Kidney epithelial cell (primary cell): ENCODE measurements around the gene SEC14L2. TPM values are rescaled to one million over a fixed set of nuclear protein-coding genes. Genes with fewer than 3 reads are reported as not detected.

Experiments
- DNase-seq: peaks from one replicate; pipeline ENCODE4 v3.0.0-alpha.2; 2010; ENCODE audit warnings: low read depth
- H3K27me3 ChIP-seq: 2 replicates; pipeline ENCODE4 v1.6.0; 2011; ENCODE audit warnings: low read length; ENCODE audit not compliant: control insufficient read depth, insufficient read depth
- H3K36me3 ChIP-seq: 2 replicates; pipeline ENCODE4 v1.5.1; 2011; ENCODE audit warnings: low read length; ENCODE audit not compliant: control insufficient read depth, insufficient read depth
- H3K4me3 ChIP-seq: 2 replicates; pipeline ENCODE4 v1.5.1; 2011; ENCODE audit warnings: low read depth, mild to moderate bottlenecking, control low read depth, low read length
- total RNA-seq: library from RNA; depleted of rRNA; stranded (reverse); fragments of >200 nt; gene quantifications from 2 replicates; pipeline ENCODE4 v1.2.3, GENCODE V29; 2015
- TF ChIP-seq, protein P1 (sequence below): IDR thresholded peaks from 2 replicates; pipeline ENCODE4 v1.5.1; 2011; ENCODE audit warnings: mild to moderate bottlenecking, moderate library complexity, low read length, control low read depth, inconsistent platforms; ENCODE audit not compliant: insufficient read depth, poor library complexity, severe bottlenecking

Gene SEC14L2
- total RNA-seq, 1 donor from 2014 or later, result 31.7 TPM

DNA sequence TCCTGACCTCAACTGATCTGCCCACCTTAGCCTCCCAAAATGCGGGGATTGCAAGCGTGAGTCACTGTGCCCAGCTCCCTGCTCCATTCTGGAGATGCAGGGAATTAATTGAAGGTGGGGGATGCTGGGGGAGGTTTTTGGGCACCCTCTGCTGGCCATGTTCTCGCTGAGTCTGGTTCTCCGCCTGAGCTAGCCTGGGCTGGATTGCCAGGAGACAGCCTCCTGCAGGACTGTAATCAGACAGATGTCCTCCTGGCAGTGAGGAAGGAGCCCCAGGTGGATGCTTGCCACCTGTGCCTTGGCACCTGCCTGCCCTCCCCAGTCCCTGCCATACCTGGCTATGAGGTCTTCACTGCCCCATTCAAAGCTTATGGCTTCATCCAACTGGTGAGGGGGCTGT lies 34.1 kb downstream of the SEC14L2 start:
- DNase-seq, result no peak
- no peak overlapping the region for H3K4me3 ChIP-seq
- TF ChIP-seq, protein P1, sequence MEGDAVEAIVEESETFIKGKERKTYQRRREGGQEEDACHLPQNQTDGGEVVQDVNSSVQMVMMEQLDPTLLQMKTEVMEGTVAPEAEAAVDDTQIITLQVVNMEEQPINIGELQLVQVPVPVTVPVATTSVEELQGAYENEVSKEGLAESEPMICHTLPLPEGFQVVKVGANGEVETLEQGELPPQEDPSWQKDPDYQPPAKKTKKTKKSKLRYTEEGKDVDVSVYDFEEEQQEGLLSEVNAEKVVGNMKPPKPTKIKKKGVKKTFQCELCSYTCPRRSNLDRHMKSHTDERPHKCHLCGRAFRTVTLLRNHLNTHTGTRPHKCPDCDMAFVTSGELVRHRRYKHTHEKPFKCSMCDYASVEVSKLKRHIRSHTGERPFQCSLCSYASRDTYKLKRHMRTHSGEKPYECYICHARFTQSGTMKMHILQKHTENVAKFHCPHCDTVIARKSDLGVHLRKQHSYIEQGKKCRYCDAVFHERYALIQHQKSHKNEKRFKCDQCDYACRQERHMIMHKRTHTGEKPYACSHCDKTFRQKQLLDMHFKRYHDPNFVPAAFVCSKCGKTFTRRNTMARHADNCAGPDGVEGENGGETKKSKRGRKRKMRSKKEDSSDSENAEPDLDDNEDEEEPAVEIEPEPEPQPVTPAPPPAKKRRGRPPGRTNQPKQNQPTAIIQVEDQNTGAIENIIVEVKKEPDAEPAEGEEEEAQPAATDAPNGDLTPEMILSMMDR, result no peak
- H3K36me3 ChIP-seq, result no peaks in the 10 kb centered on the region
- H3K27me3 ChIP-seq, result no peaks in the 10 kb centered on the region

DNA sequence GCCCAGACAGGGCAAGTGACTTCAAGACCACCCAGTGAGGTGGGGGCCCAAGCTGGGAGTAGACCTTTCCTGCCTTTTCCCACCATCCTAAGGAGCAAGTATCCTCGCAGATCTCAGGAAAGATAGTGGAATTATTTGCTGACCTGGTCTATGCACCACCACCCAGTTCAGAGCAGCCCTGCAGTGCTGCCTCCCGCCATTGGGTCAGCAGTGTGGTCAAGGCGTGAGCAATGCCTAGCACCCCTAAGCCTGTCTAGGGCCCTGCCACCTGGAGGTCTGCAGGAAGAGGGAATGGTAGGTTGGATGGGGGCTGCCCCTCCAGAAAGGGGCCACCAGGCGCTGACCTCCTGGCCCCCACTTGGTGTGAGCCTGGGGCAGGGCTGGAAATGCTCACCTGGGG lies 35.3 kb downstream of the SEC14L2 start:
- TF ChIP-seq, protein P1, result no peak
- no peaks in the 10 kb centered on the region for H3K36me3 ChIP-seq
- H3K4me3 ChIP-seq, result no peak overlapping the region
- DNase-seq, result no peak
- no peaks in the 10 kb centered on the region for H3K27me3 ChIP-seq

DNA sequence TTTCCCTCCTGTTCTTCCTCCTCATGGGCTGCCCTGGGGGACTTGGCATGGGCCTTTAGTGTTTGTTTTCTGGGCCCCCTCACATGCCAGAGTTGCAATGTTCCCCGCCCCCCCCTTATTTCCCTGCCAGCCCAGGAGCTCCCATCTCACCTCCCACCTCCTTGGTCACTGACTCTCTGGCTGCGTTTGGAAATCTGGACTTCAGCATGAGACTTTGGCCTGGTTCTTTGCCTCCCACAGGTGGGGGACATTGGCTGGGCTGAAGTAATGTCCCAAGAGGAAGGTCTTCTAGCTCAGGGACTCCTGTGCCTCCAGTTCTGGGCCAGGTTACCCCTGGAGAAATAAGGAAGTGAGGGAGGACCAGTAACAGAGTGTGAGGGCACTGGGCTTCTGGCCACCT lies 35.7 kb downstream of the SEC14L2 start:
- Histone ChIP-seq H3K36me3 (no peaks in the 10 kb centered on the region), H3K4me3 (no peak overlapping the region), H3K27me3 (no peaks in the 10 kb centered on the region)
- no peak for DNase-seq
- TF ChIP-seq, protein P1, result no peak

DNA sequence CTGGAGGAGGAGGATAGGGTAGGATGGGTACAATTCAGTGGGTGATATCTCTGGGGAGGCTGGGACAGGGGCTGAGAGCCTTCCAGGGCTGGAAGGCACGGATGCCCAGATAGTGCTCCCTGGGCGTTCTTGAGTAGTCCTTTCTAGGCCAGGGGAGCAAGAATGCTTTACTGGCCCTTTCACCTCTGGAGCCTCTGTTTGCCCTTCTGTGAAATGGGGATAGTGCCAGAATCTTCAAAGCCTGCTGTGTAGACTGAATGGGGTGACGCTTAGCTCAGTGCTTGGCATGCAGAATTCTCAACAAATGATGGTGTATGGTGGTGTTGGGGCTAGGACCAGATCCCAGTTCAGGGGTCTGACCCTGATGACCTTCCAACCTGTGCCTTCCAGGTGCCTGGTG lies 36.4 kb downstream of the SEC14L2 start:
- no peak overlapping the region for H3K4me3 ChIP-seq
- H3K27me3 ChIP-seq, result no peaks in the 10 kb centered on the region
- TF ChIP-seq, protein P1, result no peak
- H3K36me3 ChIP-seq, result no peaks in the 10 kb centered on the region
- DNase-seq, result no peak

DNA sequence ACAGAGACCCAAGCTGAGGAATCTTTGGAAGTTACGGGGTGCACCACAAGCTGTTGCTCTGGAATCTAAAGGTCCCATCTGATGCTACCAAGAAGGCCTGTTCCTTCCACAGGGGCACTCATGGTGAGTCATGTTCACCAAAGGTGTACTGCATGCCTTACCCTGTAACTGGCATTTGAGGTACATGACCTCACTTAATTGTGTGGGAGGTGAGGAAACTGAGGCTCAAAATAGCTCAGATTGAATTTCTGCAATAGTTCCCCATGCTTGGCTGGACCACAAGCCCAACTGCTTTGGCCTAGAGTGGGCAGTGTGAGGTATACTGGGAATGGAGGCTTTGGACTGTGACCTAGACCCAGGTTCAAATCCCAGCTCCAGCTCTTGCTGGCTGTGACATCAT lies 37.0 kb downstream of the SEC14L2 start:
- no peak for DNase-seq
- no peaks in the 10 kb centered on the region for H3K36me3 ChIP-seq
- TF ChIP-seq, protein P1, result no peak
- no peaks in the 10 kb centered on the region for H3K27me3 ChIP-seq
- H3K4me3 ChIP-seq, result no peak overlapping the region

DNA sequence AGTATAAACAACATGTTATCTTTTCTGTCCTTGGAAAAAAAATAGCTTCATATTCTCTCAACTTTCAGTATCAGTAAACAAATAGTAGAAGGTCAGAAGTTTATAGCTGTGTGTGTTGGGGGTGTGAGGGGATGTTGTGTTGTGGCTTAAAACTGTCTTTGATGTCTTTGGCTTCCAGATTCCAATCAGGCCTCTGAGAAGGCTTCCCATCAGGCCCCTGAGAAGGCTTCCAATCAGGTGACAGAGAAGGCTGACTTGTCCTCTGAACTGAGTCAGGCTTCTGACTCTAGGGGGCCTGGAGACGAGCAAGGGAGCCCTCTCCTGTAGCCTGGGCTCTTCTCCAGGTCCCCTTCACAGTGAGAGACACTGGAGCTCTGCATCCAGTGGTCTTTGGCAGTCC lies 38.0 kb downstream of the SEC14L2 start:
- DNase-seq, result no peak
- Histone ChIP-seq H3K4me3 (no peak overlapping the region), H3K36me3 (no peaks in the 10 kb centered on the region), H3K27me3 (no peaks in the 10 kb centered on the region)
- TF ChIP-seq, protein P1, result no peak
